HG03025 (cell line): ENCODE measurements around the gene SVOP.
"Not testable (repeated sequence)": the region's sequence is repeated elsewhere in the genome, so short reads cannot be mapped to it uniquely, and the experiment has no call there.

ENCODE experiments used
- ATAC-seq: cut with Tn5 transposase; IDR thresholded peaks from one replicate; pipeline ENCODE4 v1.9.1; 2021; ENCODE audit warnings: mild to moderate bottlenecking, moderate library complexity; ENCODE audit not compliant: unreplicated experiment, low FRiP score

Gene SVOP

DNA sequence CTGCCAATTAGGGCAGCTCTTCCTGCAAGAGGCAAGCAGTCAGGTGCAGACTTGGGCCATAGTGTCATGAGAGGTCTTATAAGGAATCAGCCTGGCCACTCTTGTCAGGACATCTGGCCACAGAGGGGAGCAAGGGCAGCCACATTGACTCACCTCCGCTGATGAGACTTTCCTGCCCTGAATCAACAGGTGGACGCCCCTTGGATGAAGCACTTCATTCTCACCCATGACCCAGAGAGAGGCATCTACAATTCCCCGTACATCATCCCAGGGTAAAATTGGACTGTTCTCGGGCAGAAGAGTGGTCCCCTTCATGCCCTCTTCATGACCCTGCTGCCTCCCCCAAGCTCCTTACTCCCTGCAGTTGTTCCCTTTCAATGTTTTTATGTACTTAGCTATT lies 124.1 kb downstream of the SVOP start:
- no peak for ATAC-seq

DNA sequence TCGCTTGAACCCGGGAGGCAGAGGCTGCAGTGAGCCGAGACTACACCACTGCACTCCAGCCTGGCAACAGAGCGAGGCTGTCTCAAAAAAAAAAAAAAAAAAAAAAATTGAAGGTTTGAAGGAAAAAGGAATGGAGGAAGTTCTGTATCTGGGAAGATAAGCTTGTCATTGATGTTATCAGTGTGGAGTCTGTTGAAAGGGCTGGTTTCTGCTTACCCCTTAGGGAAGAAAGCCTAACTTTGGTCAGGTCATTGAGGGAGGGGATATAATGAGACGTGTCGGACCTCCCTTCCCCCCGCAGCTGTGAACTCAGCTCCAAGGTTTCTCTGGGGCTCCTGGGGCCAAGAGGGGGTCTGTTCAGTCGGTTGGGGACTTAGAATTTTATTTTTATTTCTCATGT lies 124.5 kb downstream of the SVOP start:
- ATAC-seq: no peak

DNA sequence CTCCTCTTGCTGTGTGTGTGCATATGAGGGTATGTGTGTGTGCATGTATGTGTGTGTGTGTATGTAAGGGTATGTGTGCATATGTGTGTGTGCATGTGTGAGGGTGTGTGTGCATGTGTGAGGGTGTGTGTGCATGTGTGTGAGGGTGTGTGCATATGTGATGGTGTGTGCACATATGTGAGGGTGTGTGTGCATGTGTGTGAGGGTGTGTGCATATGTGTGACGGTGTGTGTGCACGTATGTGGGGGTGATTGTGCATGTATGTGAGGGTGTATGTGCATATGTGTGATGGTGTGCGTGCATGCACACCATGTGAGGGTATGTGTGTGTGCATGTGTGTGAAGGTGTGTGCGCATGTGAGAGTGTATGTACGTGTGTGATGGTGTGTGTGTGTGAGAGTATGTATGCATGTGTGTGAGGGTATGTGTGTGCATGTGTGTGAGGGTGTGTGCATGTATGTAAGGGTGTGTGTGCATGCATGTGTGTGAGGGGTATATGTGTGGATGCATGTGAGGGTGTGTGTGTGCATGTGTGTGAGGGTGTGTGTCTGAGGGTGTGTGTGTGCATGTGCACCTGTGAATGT lies 125.6 kb downstream of the SVOP start:
- no peak for ATAC-seq

DNA sequence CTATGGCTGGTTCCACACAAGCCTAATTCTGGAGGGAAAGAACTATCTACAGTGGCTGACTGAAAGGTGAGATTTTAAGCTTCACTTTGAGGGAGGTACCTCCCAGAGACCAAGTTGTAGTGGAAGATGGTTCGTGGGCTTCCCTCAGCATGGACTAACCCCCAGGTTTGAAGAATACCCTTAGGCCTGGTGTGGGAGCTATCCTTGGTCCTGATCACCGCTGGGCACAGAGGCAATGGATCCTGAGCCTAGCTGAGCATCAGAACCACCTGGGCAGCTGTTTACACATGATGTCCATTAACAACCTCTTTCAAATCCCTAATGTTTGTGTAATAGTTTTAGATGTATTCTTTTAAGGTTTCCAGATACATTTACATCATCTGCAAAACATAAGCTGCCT lies 130.7 kb downstream of the SVOP start:
- ATAC-seq: no peak

DNA sequence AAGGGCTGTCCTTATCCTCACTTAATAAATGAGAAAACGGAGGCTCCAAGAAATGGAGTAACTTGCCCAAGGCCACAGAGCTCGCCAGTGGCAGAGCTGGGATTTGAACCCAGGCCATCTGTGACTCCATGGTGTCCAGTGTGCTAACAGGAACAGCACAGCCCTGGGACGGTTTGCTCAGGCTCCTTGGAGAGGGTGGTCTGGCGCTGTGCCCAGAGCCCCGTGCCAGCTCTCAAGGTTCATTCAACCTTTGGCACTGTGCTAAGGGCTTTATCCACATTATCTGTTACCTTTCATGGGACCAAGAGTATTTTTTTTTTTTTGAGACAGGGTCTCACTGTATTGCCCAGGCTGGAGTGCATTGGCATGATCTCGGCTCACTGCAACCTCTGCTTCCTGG lies 132.8 kb downstream of the SVOP start:
- no peak for ATAC-seq

DNA sequence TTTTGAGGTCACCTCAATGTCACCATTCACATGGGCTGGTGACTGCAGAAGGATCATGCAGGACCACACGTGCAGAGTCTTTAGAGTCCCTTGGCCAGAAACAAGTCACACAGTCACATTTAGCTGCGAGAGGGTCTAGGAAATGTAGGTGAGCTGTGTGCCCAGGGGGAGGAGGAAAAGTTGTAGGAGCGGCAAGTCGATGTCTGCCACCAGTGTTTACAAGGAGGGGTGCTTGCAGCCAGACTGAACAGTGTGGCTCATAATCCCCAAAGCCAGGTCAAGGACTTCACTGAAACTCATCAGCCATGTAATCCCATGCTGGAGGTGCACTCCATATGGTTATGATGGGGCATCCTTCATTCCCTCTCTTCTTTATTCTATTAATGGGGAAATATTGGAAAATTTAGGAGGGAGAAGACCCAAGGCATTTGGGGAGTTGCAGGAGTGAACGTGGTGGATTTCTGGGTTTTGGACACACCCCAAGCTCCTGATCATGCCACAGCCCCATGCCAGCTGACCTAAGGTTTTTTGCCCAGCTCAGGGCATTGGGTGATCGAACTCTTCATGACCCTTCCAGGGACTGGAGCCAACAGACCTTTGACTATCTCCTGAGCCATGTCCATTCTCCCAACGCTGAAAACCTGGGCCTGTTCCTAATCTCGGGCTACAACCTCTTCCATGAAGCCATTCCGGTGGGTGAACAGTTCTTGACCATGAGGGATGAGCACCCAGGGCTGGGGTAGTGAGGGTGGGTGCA lies 133.8 kb downstream of the SVOP start:
- no peak for ATAC-seq

DNA sequence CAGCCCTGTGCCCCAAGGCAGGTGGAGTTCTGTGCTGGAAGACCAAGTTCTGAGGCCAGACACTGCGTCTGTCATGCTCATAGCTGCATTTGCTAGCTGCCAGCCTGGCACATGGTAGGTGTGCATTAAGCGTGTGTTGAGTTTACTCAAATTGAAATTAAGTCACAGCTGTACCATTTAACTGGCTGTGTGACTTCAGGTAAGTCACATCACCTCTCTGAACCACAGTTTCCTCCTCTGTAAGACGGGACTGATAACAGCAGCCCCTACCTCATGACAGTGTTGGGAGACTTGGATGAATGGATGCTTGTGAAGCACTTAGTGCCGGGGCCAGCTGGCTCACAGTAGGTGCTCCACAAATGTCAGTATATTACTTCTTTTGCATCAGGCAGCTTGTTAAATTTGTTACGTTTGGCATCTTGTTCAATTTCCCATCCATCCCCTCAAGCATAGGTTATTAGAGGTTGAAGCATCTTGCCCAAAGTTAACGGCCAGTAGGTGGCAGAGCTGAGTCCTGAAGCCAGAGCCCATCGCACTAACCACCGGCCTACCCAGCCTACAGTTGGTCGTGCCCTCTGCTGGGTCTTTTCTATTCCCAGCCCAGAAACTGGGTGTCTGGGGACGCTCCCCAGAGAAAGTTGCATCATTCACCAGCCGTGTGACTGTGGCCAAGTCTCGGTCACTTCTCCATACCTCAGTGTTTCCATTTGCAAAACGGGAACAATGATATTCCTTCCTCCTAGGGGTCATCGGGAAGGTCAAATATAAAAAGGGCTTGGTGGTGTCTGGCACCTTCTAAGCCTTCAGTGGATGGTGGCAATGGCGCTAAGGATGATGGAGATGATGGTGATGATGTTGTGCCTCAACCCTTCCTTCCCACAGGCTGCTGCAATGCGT lies 136.5 kb downstream of the SVOP start:
- ATAC-seq: no peak

DNA sequence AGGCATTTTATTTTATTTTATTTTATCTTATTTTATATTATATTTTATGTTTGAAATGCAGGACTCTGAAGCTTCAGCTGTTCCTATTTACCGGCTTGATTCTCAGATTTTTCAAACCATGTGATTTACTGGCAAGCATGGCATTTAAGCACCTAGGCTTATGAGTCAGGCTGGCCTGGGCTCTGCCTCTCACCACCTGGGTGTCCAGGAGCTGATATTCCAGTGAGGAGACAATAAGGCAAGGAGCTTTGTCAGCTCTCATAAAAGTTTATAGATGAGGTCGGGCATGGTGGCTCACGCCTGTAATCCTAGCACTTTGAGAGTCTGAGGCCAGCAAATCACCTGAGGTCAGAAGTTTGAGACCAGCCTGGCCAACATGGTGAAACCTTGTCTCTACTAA lies 138.9 kb downstream of the SVOP start:
- no peak for ATAC-seq

DNA sequence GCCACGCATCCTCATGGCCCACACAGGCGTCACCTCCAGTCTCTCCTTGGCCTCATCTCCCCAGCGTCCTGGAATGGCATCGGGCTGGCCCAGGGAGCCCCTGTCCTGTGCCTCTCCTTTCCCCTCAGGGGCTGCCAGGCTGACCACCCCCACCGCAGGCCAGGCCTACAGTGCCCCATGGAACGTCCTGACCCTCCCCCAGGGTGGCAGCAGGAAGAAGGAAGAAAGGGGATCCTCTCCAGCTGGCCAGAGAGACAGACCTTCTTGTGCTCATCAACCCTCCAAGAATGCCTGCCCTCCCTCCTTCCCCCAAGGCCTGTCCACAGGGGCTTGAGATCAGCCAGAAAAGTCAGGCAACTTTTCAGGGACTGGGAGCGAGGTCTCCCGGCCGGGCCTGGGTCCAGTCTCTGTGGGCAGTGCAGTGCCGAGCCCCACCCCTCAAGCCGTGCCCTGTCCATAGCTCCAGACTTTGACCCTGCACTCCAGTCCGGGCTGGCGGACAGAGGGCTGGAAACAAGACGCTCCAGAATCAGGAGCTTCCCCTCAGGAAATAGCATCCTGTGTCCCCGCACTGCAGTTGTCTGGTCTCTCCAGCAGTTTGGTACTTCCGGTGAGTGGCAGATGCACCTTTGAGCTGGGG lies 141.1 kb downstream of the SVOP start, which contains the start of gene DAO:
TSS of gene DAO (plus strand) at position 478 of the 640 bp plus-strand sequence. CDS start 4,915 bp downstream, outside the sequence.
- ATAC-seq: no peak

DNA sequence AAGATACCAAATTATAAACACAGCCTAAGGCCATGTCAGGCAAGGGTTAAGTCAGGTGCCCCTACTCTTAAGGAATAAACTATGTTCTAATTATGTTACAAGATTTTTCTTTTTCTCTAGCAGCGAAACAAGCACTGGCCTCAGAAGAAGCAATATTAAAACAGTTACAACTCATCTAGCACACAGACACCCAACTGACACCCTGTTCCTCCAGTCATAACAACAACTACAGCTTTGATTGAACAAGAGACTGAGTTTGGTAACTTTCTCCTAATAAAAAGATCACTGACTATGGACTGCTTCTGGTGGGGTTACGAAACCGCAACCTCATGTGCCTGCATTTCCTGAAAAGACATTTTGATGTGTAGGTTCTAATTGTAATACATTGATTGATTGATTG lies 144.3 kb downstream of the SVOP start:
- ATAC-seq: no peak

DNA sequence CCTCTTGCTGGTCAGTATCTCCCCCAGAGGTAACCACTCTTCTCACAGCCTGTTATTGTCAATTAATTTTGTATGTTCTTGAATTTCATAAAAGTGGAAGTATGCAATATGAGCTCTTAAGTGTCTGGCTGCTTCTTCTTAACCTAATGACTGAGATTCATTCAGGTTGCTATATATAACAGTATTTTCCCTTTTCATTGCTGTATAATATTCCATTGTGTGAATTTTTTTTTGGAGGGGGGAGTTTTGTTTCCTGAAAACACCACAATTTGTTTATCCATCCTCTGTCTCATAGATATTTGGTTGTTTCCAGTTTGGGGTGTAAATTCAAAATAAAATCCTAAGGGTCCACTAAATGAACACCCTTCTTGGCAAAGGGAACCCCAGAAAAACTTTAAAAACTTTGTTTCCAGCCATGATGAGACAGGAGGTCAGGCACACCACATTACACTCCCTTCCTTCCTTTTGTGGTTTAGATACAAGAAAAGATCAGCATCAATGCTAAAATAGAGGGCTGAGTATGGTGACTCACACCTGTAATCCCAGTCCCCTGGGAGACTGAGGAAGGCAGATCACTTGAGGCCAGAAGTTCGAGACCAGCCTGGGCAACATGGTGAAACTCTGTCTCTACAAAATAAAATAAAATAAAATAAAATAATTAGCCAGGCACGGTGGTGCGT lies 145.0 kb downstream of the SVOP start:
- no peak for ATAC-seq

DNA sequence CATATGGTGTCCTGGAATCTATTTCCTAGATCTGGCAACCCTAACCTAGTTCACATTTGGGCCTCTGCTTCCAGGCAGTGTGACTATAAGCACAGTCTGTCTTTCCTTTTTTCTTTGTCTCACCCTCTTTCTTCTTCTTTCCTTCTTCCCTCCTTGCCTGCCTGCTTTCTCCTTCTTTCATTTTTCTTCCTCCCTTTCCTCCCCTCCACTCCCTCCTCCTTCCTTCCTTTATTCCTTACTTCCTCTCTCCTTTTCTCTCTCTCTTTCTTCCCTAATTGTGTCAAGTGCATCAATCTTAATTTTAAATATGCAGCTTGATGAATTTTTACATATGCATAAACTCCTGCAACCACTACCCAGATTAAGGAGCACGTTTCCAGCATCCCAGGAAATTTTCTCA lies 145.6 kb downstream of the SVOP start:
- no peak for ATAC-seq

DNA sequence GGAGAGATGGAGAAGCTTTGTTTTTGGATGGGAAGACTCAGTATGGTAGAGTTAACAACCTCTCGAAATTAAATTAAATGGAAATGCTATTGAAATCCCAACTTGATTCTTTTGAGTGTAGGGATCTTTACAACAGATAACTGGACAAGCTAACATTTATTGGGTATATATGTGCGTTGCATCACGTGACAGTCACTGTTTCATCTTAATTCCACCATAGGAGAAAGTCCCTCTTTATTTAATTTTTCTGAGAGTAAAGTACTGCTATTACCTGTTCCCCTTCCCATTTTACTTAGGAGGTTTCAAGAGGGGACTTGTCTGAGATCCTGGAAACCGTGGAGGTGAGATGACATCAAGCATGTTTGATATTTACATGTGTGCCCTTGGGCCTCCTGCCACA lies 152.1 kb downstream of the SVOP start:
- ATAC-seq: no peak

DNA sequence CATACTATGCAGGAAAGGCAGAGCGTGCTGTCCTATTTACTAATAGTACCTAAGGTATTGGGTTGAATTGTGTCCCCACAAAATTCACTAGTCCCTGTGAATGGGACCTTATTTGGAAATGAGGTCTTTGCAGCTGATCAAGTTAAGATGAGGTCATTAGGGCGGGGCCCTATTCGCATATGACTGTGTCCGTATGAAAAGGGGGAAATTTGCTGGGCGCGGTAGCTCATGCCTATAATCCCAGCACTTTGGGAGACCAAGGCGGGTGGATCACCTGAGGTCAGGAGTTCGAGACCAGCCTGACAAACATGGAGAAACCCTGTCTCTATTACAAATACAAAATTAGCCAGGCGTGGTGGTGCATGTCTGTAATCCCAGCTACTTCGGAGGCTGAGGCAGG lies 154.8 kb downstream of the SVOP start:
- not testable (repeated sequence) for ATAC-seq

DNA sequence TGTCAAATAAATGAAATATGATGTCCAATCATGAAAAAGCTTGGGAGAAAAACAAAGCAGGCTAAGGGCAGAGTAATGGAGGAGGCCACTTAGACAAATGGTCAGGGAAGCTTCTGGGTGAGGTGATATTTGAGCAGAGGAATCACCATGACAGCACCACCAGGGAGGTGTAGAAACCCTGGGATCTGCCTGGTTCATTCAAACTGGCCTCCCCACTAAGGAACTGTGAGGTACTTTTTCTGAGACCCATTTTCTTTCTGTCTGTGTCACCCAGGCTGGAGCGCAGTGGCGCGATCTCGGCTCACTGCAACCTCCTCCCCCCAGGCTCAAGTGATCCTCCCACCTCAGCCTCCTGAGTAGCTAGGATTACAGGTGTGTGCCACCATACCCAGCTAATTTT lies 155.7 kb downstream of the SVOP start:
- no peak for ATAC-seq

DNA sequence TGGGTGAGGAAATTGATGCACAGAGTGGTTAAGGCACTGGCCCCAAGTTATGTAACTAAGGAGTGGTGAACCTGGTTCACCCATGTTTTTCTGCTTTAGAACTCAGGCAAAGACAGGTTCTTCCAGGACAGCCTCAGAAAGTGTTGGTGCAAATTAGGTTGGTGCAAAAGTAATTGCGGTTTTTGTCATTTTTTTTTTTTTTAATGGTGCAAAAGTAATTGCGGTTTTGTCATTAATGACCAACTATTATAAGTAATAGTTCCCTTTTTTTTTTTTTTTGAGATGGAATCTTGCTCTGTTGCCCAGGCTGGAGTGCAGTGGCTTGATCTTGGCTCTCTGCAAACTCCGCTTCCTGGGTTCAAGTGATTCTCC lies 158.3 kb downstream of the SVOP start:
- no peak for ATAC-seq

DNA sequence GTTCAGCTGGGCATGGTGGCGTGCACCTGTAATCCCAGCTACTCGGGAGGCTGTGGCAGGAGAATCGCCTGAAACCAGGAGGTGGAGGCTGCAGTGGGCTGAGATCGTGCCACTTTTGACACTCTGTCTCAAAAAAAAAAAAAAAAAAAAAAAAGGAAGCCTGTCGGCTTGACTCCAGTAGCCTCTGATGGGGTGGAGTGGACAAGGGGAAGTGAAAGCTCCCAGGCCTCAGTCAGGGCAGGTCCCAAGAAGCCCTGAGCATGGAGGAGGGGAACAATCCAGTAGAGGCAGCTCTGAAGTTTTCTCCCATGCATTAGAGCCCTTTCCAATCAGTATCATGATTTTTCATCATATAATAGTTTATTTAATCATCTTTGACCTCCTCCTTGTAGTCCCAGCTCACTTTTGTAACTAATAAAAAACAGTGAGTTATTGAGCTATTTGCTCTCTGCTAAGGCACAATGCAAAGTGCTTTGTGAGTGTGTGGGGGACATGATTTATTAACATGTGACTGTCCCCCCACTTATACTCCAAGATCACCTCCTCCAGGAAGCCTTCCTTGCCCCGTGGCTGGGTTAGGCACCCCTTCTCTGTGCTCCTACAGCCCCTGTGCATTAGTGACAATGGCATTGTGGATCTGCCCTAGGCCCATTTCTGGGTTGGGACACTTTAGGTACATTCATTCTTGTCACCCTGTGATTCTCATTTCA lies 158.8 kb downstream of the SVOP start:
- ATAC-seq: no peak

DNA sequence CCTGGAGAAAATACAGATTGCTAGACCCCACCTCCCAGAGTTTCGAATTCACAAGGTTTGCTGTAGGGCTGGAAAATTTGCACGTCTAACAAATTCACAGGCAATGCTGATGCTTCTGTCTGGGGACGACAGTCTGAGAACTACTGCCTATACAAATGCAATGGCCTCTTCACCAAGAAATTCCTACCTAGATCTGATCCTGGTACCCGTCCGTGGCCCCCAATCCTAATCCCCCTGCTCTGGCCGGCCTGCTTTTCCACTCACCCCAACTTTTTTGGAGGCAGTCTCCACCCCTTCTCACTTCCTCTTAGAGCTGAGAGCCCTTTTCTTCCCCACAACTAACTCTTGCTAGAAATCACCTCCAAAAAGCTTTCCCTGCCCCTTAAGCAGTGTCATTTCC lies 160.4 kb downstream of the SVOP start:
- ATAC-seq: no peak

DNA sequence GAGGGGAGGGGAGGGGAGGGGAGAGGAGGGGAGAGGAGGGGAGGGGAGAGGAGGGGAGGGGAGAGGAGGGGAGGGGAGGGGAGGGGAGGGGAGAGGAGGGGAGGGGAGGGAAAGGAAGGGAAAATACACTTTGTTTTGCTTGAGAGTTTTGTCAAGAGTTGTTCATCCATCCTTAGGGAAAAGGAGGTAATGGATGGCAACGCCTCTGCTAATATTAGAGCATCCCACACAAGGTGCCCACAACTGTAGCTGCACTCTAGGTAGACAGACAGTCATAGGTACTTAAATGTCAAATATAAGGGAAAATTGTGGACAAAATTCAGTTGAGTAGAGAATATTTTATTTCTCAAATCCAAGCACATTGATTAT lies 161.0 kb downstream of the SVOP start:
- ATAC-seq: no peak
